GM12878 (cell line): Measurements from ENCODE around the gene PCGF1. TPM values are rescaled to one million over a fixed set of nuclear protein-coding genes. Genes with fewer than 3 reads are reported as not detected.

Experiments
- BHLHE40 ChIP-seq, 2 experiments: fragments of 450-650 bp in 1 of 2; IDR thresholded peaks; 2 replicates each; pipeline ENCODE4 v1.6.1; 2011 to 2017; ENCODE audit warnings: low read depth in 2 of 2, borderline replicate concordance in 1 of 2, improper control_type of control experiment in 1 of 2, low read length in 1 of 2, mild to moderate bottlenecking in 1 of 2
- CHD1 ChIP-seq: IDR thresholded peaks from 2 replicates; pipeline ENCODE4 v1.6.1; 2012; ENCODE audit warnings: low read depth, low read length, improper control_type of control experiment
- FOXM1 ChIP-seq: IDR thresholded peaks from 2 replicates; pipeline ENCODE4 v1.6.1; 2012; ENCODE audit warnings: low read depth, mild to moderate bottlenecking, inconsistent platforms, low read length, moderate library complexity
- IRF4 ChIP-seq: IDR thresholded peaks from 2 replicates; pipeline ENCODE4 v1.6.1; 2011; ENCODE audit warnings: low read depth, low read length
- MAX ChIP-seq: IDR thresholded peaks from 2 replicates; pipeline ENCODE4 v1.6.1; 2012; ENCODE audit warnings: low read depth, low read length, improper control_type of control experiment
- MEF2B ChIP-seq: fragments of 450-650 bp; IDR thresholded peaks from 2 replicates; pipeline ENCODE4 v1.6.1; 2018; ENCODE audit warnings: mild to moderate bottlenecking, moderate library complexity; ENCODE audit not compliant: partially characterized antibody, poor library complexity, severe bottlenecking
- PRDM15 ChIP-seq: fragments of 450-650 bp; formaldehyde crosslinking; IDR thresholded peaks from 2 replicates; pipeline ENCODE4 v1.4.0; 2020; ENCODE audit warnings: mild to moderate bottlenecking, moderate library complexity
- STAT3 ChIP-seq: IDR thresholded peaks from 2 replicates; pipeline ENCODE4 v1.6.1; 2011; ENCODE audit warnings: low read depth, low read length, improper control_type of control experiment
- ZNF622 ChIP-seq: fragments of 450-650 bp; IDR thresholded peaks from 2 replicates; pipeline ENCODE4 v1.6.1; 2017; ENCODE audit warnings: mild to moderate bottlenecking, inconsistent platforms
- polyA plus RNA-seq, 11 experiments: library from polyadenylated mRNA; depleted of rRNA in 4 of 11; unstranded in 6 of 11; stranded (reverse) in 5 of 11; fragments of >200 nt; fragmentation: Nextera tagmentation in 4 of 11; fragmentation: Illumina TruSeq in 1 of 11; extraction: Ambion mirVana in 4 of 11; extraction: Trizol in 1 of 11; gene quantifications; 1 replicate in 1 of 11; 2 replicates in 10 of 11; pipeline versions ENCODE4 v1.2.1 to v1.2.3, GENCODE V29; 2011 to 2016; ENCODE audit warnings: inconsistent platforms in 2 of 11, missing spikeins in 2 of 11, low read depth in 1 of 11
- total RNA-seq, 4 experiments: library from RNA; depleted of rRNA in 3 of 4; stranded (reverse); fragments of >200 nt in 3 of 4; fragmentation: Illumina TruSeq in 1 of 4; extraction: Trizol in 1 of 4; gene quantifications; 2 replicates each; pipeline versions ENCODE4 v1.2.1 to v1.2.3, GENCODE V29; 2013 to 2021
- TF ChIP-seq, protein P1 (sequence below): fragments of 450-650 bp; IDR thresholded peaks from 2 replicates; pipeline ENCODE4 v1.6.1; 2017; ENCODE audit warnings: mild to moderate bottlenecking, low read depth, inconsistent platforms; ENCODE audit not compliant: poor library complexity, severe bottlenecking
- TF ChIP-seq, protein P2 (sequence below): fragments of 450-650 bp; IDR thresholded peaks from 2 replicates; pipeline ENCODE4 v1.6.1; 2017; ENCODE audit warnings: borderline replicate concordance

PCGF1 gene
- total and polyA plus RNA-seq, 10 of the 15 experiments (the other 5 are each of a cell fraction or from before 2014, with no cell fraction given), result 23.1 to 50.8 (median 27.4) TPM

DNA sequence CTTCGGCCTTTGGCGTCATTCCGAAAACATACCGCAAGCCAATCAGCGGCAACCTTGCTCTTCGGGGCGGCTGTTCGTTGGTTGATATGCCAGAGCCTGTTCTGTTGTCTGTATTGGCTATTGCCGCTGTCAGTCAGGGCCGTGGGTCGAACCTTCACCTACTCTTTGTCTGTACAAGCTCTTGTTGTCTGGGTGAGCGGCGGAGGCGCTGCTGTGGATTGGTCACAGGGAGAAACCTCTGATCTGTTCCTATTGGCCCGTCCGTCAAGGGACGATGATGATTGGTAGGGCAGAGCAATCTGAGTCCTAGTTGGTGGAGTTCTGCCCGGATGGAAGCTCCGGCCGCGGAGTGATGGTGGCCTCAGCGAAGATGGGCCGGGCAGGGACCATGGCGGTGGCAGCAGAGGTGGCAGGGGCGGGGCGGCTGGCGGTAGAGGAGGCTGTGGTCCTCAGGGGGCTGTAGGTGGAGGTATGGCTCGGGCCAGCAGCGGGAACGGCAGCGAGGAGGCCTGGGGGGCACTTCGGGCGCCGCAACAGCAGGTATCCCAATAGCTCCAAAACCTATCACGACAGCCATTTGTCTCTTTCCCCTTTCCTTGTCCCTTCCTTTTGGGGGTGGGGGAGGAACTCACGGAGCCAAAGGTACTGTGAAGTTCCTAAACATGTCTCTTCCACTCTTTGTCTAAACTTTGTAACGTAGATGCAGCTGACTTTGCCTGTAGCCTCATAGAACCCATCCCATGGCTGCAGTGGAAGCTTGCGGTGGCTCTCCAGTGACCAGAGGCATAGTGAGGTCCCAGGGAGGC lies 49.2 kb downstream of the PCGF1 start, which contains the start of gene WBP1 (continued):
- TF ChIP-seq, protein P1, sequence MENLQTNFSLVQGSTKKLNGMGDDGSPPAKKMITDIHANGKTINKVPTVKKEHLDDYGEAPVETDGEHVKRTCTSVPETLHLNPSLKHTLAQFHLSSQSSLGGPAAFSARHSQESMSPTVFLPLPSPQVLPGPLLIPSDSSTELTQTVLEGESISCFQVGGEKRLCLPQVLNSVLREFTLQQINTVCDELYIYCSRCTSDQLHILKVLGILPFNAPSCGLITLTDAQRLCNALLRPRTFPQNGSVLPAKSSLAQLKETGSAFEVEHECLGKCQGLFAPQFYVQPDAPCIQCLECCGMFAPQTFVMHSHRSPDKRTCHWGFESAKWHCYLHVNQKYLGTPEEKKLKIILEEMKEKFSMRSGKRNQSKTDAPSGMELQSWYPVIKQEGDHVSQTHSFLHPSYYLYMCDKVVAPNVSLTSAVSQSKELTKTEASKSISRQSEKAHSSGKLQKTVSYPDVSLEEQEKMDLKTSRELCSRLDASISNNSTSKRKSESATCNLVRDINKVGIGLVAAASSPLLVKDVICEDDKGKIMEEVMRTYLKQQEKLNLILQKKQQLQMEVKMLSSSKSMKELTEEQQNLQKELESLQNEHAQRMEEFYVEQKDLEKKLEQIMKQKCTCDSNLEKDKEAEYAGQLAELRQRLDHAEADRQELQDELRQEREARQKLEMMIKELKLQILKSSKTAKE, result peak; percentile 67
- TF ChIP-seq FOXM1, result peak; percentile 56; the same call in 1 of the 2 replicates
- no peak for TF ChIP-seq CHD1
- TF ChIP-seq IRF4, result no peak
- TF ChIP-seq ZNF622, result no peak
- TF ChIP-seq STAT3, result no peak
- TF ChIP-seq MAX, result no peak
- no peak for TF ChIP-seq PRDM15 (CRISPR knock-in tag)
- TF ChIP-seq, protein P2, sequence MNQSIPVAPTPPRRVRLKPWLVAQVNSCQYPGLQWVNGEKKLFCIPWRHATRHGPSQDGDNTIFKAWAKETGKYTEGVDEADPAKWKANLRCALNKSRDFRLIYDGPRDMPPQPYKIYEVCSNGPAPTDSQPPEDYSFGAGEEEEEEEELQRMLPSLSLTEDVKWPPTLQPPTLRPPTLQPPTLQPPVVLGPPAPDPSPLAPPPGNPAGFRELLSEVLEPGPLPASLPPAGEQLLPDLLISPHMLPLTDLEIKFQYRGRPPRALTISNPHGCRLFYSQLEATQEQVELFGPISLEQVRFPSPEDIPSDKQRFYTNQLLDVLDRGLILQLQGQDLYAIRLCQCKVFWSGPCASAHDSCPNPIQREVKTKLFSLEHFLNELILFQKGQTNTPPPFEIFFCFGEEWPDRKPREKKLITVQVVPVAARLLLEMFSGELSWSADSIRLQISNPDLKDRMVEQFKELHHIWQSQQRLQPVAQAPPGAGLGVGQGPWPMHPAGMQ, result no peak
- TF ChIP-seq MEF2B, result no peak
- no peak for TF ChIP-seq BHLHE40 (IDR thresholded peaks at IDR 0.05; ENCODE audit: borderline replicate concordance in 1 of 2, low read depth in 2 of 2, low read length in 1 of 2)
- TF ChIP-seq, all 136 proteins: peak for 34
